ENCODE measurements around the gene DMAP1.

The DMAP1 gene

GRCh38 chr1:44251989-44252671 is 38.9 kb downstream of the DMAP1 start:
- in situ Hi-C loops (cut with MboI; ENCODE audit: low sequenced_read_pairs), result no loop called here

- in situ Hi-C loops (cut with MboI; ENCODE audit: low sequenced_read_pairs), result no loop called here
These were observed 41.2 kb downstream of the DMAP1 start for GRCh38 chr1:44254392-44254910.

- in situ Hi-C loops (cut with MboI; ENCODE audit: low sequenced_read_pairs), result no loop called here
These were observed 43.7 kb downstream of the DMAP1 start for GRCh38 chr1:44256762-44257554.

DNA sequence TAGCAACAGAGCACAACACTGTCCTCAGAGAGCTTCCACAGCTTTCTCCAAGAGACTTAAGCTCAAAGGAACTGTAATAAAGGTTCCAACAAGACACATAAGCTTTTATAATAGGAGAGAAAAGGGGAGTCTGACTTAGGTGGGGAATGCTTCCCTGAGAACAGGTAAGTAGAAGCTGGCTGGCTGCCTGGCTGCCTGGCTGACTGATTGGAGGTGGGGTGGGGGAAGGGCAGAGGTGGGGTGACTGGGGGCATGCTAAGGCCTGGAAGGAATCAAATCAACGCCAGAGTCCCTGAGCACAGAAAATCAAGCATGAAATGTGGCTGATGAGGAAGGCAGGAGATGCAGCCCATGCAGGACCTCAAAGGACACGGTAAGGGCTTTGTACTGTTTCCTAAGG is 45.8 kb downstream of the DMAP1 start:
- in situ Hi-C loops (cut with MboI; ENCODE audit: low sequenced_read_pairs), result no loop called here

DNA sequence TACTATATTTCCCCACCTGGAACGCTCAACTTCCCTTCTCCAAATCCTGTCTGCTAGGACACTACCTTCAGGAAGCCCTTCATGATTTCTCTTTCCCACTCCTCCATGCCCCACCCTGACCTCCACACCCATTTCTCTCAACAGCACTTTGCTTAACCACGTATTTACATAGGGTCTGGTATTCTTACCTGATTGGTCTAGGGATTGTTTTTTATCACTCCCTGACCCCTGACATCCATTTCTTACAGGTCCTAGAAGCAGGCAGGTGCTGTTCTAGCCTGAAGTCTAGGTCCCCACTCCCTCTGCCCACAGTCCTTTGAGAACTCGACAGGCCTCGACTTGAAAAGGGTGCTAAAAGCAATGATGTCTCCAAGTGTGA is 47.5 kb downstream of the DMAP1 start:
- in situ Hi-C loops (cut with MboI; ENCODE audit: low sequenced_read_pairs), result no loop called here

DNA sequence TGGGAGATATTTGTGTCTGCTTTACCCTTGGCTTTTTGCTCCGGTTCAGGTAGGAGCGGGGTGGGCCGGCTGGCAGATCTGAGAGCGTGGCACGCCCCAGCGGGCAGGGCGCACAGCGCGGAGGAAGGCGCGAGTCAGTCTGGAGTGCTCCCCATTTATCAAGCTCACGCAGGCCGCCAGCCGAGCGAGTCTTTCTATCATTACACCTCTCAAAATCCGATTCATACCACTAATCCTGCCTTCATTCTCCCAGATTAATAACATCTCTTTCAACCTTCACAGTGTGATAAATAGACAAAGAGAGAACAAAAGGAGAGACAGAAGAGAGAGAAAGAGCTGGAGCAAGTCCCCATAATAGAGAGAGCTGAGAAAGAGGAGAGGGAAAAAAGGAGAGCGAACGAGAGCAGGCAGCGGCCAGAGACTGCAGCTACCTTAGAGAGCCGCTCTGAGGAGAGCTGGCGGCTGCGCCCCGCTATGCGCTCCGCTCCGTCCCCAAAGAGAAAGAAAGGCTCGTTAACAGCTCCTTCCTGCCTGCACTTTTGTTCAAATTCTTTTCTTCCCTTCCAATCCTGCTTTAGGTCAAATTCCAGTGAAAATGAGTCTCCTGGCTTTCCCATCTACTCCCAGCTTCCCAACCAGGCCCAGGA is 48.0 kb downstream of the DMAP1 start:
- in situ Hi-C loops (cut with MboI; ENCODE audit: low sequenced_read_pairs), result no loop called here

- in situ Hi-C loops (cut with MboI; ENCODE audit: low sequenced_read_pairs), result no loop called here
These were observed 48.7 kb downstream of the DMAP1 start for GRCh38 chr1:44261962-44262361.

DNA sequence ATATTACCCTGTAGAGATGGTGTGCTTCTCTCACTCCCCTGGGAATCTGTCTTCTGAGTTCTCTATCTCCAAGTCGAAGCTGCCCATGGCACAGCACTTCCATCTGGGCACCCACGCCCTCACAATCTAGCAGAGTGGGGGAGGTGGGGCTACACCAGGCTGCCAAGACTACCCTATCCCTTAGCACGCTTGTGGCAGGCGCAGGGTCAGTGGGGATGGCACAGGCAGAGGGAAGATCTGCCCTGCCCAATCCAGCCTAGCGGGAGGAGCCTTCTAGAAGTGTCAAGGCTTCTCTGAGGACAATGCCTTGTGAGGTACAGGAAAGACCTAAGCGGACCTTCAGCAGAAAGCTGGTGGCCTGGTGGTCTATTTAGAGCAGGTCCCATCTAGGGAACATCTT is 49.1 kb downstream of the DMAP1 start:
- in situ Hi-C loops (cut with MboI; ENCODE audit: low sequenced_read_pairs), result no loop called here

DNA sequence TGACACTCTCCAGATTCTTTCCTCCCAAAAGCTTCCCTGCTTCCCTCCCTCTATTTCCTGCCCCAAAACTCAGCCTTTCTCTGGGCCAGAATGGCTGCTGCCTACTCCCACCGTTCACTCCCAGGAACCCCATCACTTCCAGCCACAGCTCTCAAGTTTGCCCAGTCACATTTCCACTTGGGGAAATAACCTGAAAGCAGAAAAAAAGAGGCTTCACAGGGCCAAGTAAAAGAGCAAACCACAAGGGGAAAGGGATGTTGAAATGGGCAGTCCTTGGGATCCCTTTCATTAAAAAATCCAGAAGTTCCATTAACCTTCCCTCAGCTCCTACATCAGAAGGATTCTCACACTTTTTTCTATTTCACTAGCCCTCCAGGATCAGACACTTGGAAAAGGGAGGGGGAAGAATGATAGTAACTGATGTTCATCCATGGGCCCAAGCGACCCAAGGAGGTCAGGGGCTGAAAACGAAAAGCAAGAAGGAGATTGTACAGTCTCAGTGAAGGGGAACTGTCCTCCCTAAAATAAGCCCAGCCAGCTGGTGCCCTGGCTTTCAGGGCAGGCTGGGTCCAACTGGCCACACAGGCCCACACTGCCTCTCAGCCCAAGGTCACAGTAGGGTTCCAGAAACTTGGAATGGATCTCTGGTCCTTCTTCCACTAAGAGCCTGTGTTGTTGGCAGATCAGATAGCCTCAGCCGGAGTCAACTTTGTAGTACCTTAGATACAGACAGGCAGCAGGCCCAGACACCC is 49.7 kb downstream of the DMAP1 start:
- in situ Hi-C loops (cut with MboI; ENCODE audit: low sequenced_read_pairs), result no loop called here

- in situ Hi-C loops (cut with MboI; ENCODE audit: low sequenced_read_pairs), result no loop called here
These were observed 50.5 kb downstream of the DMAP1 start for GRCh38 chr1:44263568-44264450.

GRCh38 chr1:44264451-44264771 is 51.1 kb downstream of the DMAP1 start:
- in situ Hi-C loops (cut with MboI; ENCODE audit: low sequenced_read_pairs), result no loop called here

- in situ Hi-C loops (cut with MboI; ENCODE audit: low sequenced_read_pairs), result no loop called here
These were observed 52.5 kb downstream of the DMAP1 start for GRCh38 chr1:44265656-44266358.

- in situ Hi-C loops (cut with MboI; ENCODE audit: low sequenced_read_pairs), result no loop called here
These were observed 53.4 kb downstream of the DMAP1 start for GRCh38 chr1:44266400-44267344.

DNA sequence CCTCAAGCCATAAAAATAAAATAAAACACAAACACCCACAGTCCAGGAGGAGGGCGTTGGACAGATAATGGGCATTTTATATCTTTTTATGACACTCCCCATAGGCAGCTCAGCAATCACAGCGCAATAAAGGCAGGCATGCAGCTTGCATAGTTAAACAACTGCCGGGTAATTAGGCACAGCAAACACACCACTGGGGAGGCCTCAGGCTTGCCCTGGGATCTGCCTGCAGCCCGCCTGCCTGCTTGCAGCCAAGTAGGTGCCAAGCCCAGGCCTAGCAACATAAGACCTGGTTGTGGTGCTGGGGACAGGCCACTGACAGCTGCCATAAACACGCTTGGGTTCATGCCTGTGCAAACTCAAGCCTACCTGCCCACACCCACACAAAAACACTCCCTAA is 54.2 kb downstream of the DMAP1 start:
- in situ Hi-C loops (cut with MboI; ENCODE audit: low sequenced_read_pairs), result no loop called here

DNA sequence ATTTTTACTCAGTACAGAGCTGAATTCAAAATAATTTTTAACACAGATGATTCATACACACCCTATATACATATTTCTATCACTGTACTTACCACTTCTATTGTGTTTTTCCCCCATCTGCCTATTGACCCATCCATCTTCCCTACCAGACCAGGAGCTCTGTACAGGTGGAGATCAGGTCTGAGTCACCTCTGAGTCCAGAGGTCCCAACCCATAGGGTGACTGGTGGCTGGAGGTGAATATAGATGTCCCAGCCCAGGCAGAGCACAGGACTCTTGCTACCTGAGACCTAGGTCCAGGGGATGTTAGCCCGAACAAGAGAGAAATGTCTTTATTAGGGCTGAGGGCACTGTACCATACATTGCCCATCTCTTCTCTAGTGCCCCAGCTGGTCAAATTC is 54.8 kb downstream of the DMAP1 start:
- in situ Hi-C loops (cut with MboI; ENCODE audit: low sequenced_read_pairs), result no loop called here
